HepG2 (cell line): ENCODE data around the gene CR1. TPM values are rescaled to one million over a fixed set of nuclear protein-coding genes. Genes with fewer than 3 reads are reported as not detected.

Experiments used
- ATAC-seq: fragments of 200-7000 bp; cut with Tn5 transposase; 3 replicates; pipeline ENCODE4 v1.9.1; 2020; ENCODE audit warnings: mild to moderate bottlenecking, moderate library complexity
- BruUV-seq: library from RNA; stranded (reverse); fragments of 400-500 nt; replicated peaks from 2 replicates; lab custom pipeline; 2021; lab: Mats Ljungman, UMichigan
- CTCF ChIA-PET: fragments of 300-600 bp; formaldehyde crosslinking; extraction: SDS; loops from one replicate; lab custom pipeline; 2021; ENCODE audit warnings: low total read pairs, inconsistent platforms, low intra/inter-chr PET ratio; lab: Yijun Ruan, JAX
- POLR2A ChIA-PET: fragments of 350-600 bp; sonication (Branson Sonifier 250); formaldehyde crosslinking; loops from one replicate; lab custom pipeline; 2020; ENCODE audit warnings: antibody characterized with exemption, inconsistent platforms; lab: Yijun Ruan, JAX
- DNase-seq: peaks from one replicate; pipeline ENCODE4 v3.0.0-alpha.2; 2015; ENCODE audit warnings: low spot score
- FAIRE-seq: peaks from 3 replicates; lab custom pipeline; 2011; peaks lifted over from hg19 to GRCh38; lab: Jason Lieb, UNC
- H2AFZ ChIP-seq: one replicate; pipeline ENCODE4 v1.6.1; 2011; ENCODE audit warnings: low read length, inconsistent platforms
- H3K27ac ChIP-seq: fragments of 300-600 bp; 3 replicates; pipeline ENCODE4 v1.8.0; 2011; ENCODE audit warnings: mixed run types, mild to moderate bottlenecking, mixed read lengths, low read length, inconsistent platforms; ENCODE audit not compliant: insufficient read depth; ENCODE audit errors: extremely low read length
- H3K27me3 ChIP-seq, 2 experiments: fragments of 200-600 bp in 1 of 2; 2 replicates in 1 of 2; 3 replicates in 1 of 2; pipeline versions ENCODE4 v1.6.0 to v1.8.0; 2011; ENCODE audit warnings: low read length in 2 of 2, mild to moderate bottlenecking in 2 of 2, moderate library complexity in 2 of 2, inconsistent platforms in 1 of 2; ENCODE audit not compliant: insufficient read depth in 2 of 2, control insufficient read depth in 1 of 2
- H3K36me3 ChIP-seq, 2 experiments: fragments of 200-600 bp in 1 of 2; replicated peaks in 1 of 2; 2 replicates in 1 of 2; 3 replicates in 1 of 2; pipeline versions ENCODE4 v1.5.1 to v1.8.0; 2011; ENCODE audit warnings: low read length in 2 of 2, inconsistent platforms in 1 of 2; ENCODE audit not compliant: insufficient read depth in 2 of 2, control insufficient read depth in 1 of 2
- H3K4me1 ChIP-seq: 2 replicates; pipeline ENCODE4 v1.5.1; 2012; ENCODE audit warnings: low read length, inconsistent platforms; ENCODE audit not compliant: insufficient read depth
- H3K4me2 ChIP-seq: 2 replicates; pipeline ENCODE4 v1.6.0; 2011; ENCODE audit warnings: low read depth, low read length, inconsistent platforms
- H3K4me3 ChIP-seq, 3 experiments: fragments of 200-600 bp in 1 of 3; sonication (generic), shearing (Covaris generic) in 1 of 3; replicated peaks in 1 of 3; 2 replicates each; pipeline ENCODE4 v1.5.1; 2011 to 2016; ENCODE audit warnings: low read length in 3 of 3, inconsistent platforms in 2 of 3, low read depth in 2 of 3, mild to moderate bottlenecking in 2 of 3, control low read depth in 1 of 3, mixed read lengths in 1 of 3; ENCODE audit not compliant: insufficient read depth in 1 of 3
- H3K79me2 ChIP-seq: one replicate; pipeline ENCODE4 v1.6.1; 2011; ENCODE audit warnings: low read length, inconsistent platforms; ENCODE audit not compliant: insufficient read depth
- H3K9ac ChIP-seq: 2 replicates; pipeline ENCODE4 v1.6.0; 2011; ENCODE audit warnings: mild to moderate bottlenecking, low read depth, low read length, inconsistent platforms; ENCODE audit not compliant: insufficient read depth
- H3K9me3 ChIP-seq: 2 replicates; pipeline ENCODE4 v1.5.1; 2012; ENCODE audit warnings: mild to moderate bottlenecking, low read length
- H4K20me1 ChIP-seq: 2 replicates; pipeline ENCODE4 v1.6.0; 2011; ENCODE audit warnings: inconsistent platforms, mild to moderate bottlenecking, low read length, moderate library complexity; ENCODE audit not compliant: insufficient read depth
- CHD2 ChIP-seq: IDR thresholded peaks from 2 replicates; pipeline ENCODE4 v1.6.1; 2011; ENCODE audit warnings: low read depth, low read length, improper control_type of control experiment
- FOXM1 ChIP-seq: sonication (generic); formaldehyde crosslinking; IDR thresholded peaks from 2 replicates; pipeline ENCODE4 v1.5.0; 2020; ENCODE audit warnings: missing genetic modification reagents
- MYNN ChIP-seq: sonication (generic); formaldehyde crosslinking; IDR thresholded peaks from 2 replicates; pipeline ENCODE4 v1.4.0; 2020; ENCODE audit warnings: mild to moderate bottlenecking, low read depth, missing genetic modification reagents
- PHB2 ChIP-seq: fragments of 450-650 bp; IDR thresholded peaks from 2 replicates; pipeline ENCODE4 v1.6.1; 2018; ENCODE audit not compliant: partially characterized antibody
- SP1 ChIP-seq, 2 experiments: fragments of 450-650 bp in 1 of 2; sonication (generic) in 1 of 2; formaldehyde crosslinking in 1 of 2; IDR thresholded peaks; 2 replicates each; pipeline versions ENCODE4 v1.4.0 to v1.6.1; 2016 to 2020; ENCODE audit warnings: missing genetic modification reagents in 1 of 2
- YEATS2 ChIP-seq: sonication (generic); formaldehyde crosslinking; IDR thresholded peaks from 2 replicates; pipeline ENCODE4 v1.4.0; 2020; ENCODE audit warnings: missing genetic modification reagents, borderline replicate concordance
- WGBS: methylation state at CpG from one replicate; pipeline ENCODE4 v1.1.6; 2017; ENCODE audit warnings: low lambda C conversion rate; 5-methylcytosine and 5-hydroxymethylcytosine counted together
- in situ Hi-C: cut with HindIII; loops from 2 replicates; pipeline ENCODE4 v1.10.0; 2017; ENCODE audit warnings: low pct_unique_long_range_greater_than_20kb; ENCODE audit not compliant: extremely low pct_ligation_motif_present
- intact Hi-C: fragments of 100-400 bp; cut with micrococcal nuclease; formaldehyde crosslinking; loops from one replicate; pipeline ENCODE4 v1.10.0; 2022; ENCODE audit not compliant: unreplicated experiment
- polyA plus RNA-seq, 8 experiments: library from polyadenylated mRNA; depleted of rRNA in 3 of 8; stranded (reverse) in 7 of 8; unstranded in 1 of 8; fragments of >200 nt; fragmentation: Illumina TruSeq in 4 of 8; extraction: Trizol in 4 of 8; gene quantifications; 2 replicates each; pipeline versions ENCODE4 v1.2.1 to v1.2.3, GENCODE V29; 2011 to 2016; ENCODE audit warnings: low read depth in 4 of 8, missing spikeins in 1 of 8, mixed read lengths in 1 of 8; ENCODE audit not compliant: insufficient read depth in 1 of 8
- total RNA-seq, 5 experiments: library from RNA; depleted of rRNA; stranded (reverse); fragments of >200 nt; fragmentation: Illumina TruSeq; extraction: Trizol; gene quantifications; 2 replicates each; pipeline ENCODE4 v1.2.3, GENCODE V29; 2016; ENCODE audit warnings: low read depth in 1 of 5
- TF ChIP-seq, protein P1 (sequence below): sonication (generic); formaldehyde crosslinking; IDR thresholded peaks from 2 replicates; pipeline ENCODE4 v1.4.0; 2020; ENCODE audit warnings: missing genetic modification reagents
- TF ChIP-seq, protein P2 (sequence below): sonication (generic); formaldehyde crosslinking; IDR thresholded peaks from 2 replicates; pipeline ENCODE4 v1.4.0; 2020; ENCODE audit warnings: missing genetic modification reagents, borderline replicate concordance

Gene CR1
- total and polyA plus RNA-seq, 2 of the 13 experiments (the other 11 are each of a cell fraction or from before 2014, with no cell fraction given): not detected

DNA sequence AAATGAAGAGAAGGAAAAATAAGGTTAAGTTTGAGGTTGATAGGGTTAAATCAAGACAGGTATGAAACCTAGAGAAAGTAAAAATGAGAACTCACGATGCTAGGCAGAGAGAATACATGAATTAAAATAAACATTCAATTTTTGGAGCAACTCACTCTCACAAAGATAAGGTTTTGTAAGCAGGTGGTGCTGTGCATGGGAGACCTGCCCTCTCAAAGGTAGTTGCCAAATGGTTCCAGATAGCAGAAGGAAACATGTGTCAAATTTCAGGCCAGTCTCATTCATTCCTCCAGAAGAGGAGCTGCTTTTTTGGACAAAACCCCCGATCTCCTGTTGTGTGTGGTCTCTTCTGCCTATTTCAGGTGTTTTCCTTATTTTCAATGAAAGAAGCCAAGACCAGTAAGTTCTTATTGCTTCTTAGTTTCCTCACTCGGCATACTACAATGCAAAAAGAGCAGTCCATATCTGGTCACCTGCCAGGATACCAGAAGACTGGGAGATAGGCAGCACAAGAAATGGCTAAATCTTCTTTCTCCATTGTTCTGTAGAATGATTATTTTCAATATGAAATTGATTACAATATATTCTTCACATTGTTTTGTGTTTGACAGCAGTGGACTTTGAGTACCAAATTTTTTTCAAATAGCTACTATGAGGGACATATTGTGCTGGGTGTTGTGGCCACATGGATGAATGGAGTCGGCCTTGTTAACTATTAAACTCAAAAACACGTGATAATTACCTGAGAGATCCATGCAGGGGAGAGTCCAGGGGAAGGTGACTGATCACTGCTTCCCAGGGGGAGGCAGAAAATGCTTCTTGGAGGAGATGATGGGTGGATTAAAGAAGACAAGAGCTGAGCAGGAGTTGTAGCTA, 152.6 kb downstream of the CR1 start:
- H3K9me3 ChIP-seq: no peaks in the 10 kb centered on the region
- no peaks in the 10 kb centered on the region for H3K79me2 ChIP-seq
- no peak overlapping the region for H2AFZ ChIP-seq
- H3K4me3 ChIP-seq: no peak overlapping the region
- no peak for DNase-seq
- H3K4me1 ChIP-seq: no peaks in the 10 kb centered on the region
- FAIRE-seq: peak; percentile 26
- POLR2A ChIA-PET: no interaction called here
- H3K4me2 ChIP-seq: no peak overlapping the region
- H3K27ac ChIP-seq: no peak overlapping the region
- no peak for ATAC-seq
- WGBS: 12% methylated on average over 5 of the region's 5 CpGs
- intact Hi-C loops (no loop called here), in situ Hi-C loops (no loop called here)
- TF ChIP-seq CHD2: no peak
- no peak for TF ChIP-seq YEATS2 (CRISPR knock-in tag)
- TF ChIP-seq SP1 (IDR thresholded peaks at IDR 0.05): no peak
- no peak for TF ChIP-seq SP1 (CRISPR knock-in tag; IDR thresholded peaks at IDR 0.05)
- TF ChIP-seq FOXM1 (CRISPR knock-in tag): no peak
- TF ChIP-seq PHB2: no peak
- peaks cover 3% of the 10 kb centered on the region in 2 experiments; a peak in 2 of 5 replicates for H3K27me3 ChIP-seq
- H3K36me3 ChIP-seq: no peaks in the 10 kb centered on the region; a peak in 1 of 5 replicates
- no peak overlapping the region for H3K9ac ChIP-seq
- CTCF ChIA-PET: no interaction called here
- BruUV-seq: no TSS peak
- no peaks in the 10 kb centered on the region for H4K20me1 ChIP-seq

GRCh38 chr1:207649210-207649753, 153.3 kb downstream of the CR1 start:
- WGBS: 39% methylated on average over 5 of the region's 5 CpGs
- ATAC-seq: no peak
- Histone ChIP-seq H3K9ac (no peak overlapping the region), H3K9me3 (no peaks in the 10 kb centered on the region), H3K36me3 (no peaks in the 10 kb centered on the region; a peak in 1 of 5 replicates), H3K27ac (no peak overlapping the region), H3K4me1 (no peaks in the 10 kb centered on the region), H3K4me2 (no peak overlapping the region), H2AFZ (no peak overlapping the region), H3K79me2 (no peaks in the 10 kb centered on the region), H4K20me1 (no peaks in the 10 kb centered on the region), H3K27me3 (peaks cover 3% of the 10 kb centered on the region in 2 experiments; a peak in 2 of 5 replicates), H3K4me3 (no peak overlapping the region)
- DNase-seq: no peak
- intact Hi-C loops: no loop called here
- ChIA-PET CTCF (no interaction called here), POLR2A (no interaction called here)
- no TSS peak for BruUV-seq
- in situ Hi-C loops: no loop called here
- no peak for FAIRE-seq
- TF ChIP-seq, protein P1, sequence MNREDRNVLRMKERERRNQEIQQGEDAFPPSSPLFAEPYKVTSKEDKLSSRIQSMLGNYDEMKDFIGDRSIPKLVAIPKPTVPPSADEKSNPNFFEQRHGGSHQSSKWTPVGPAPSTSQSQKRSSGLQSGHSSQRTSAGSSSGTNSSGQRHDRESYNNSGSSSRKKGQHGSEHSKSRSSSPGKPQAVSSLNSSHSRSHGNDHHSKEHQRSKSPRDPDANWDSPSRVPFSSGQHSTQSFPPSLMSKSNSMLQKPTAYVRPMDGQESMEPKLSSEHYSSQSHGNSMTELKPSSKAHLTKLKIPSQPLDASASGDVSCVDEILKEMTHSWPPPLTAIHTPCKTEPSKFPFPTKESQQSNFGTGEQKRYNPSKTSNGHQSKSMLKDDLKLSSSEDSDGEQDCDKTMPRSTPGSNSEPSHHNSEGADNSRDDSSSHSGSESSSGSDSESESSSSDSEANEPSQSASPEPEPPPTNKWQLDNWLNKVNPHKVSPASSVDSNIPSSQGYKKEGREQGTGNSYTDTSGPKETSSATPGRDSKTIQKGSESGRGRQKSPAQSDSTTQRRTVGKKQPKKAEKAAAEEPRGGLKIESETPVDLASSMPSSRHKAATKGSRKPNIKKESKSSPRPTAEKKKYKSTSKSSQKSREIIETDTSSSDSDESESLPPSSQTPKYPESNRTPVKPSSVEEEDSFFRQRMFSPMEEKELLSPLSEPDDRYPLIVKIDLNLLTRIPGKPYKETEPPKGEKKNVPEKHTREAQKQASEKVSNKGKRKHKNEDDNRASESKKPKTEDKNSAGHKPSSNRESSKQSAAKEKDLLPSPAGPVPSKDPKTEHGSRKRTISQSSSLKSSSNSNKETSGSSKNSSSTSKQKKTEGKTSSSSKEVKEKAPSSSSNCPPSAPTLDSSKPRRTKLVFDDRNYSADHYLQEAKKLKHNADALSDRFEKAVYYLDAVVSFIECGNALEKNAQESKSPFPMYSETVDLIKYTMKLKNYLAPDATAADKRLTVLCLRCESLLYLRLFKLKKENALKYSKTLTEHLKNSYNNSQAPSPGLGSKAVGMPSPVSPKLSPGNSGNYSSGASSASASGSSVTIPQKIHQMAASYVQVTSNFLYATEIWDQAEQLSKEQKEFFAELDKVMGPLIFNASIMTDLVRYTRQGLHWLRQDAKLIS (CRISPR knock-in tag): no peak
- no peak for TF ChIP-seq MYNN (CRISPR knock-in tag)
- TF ChIP-seq, protein P2, sequence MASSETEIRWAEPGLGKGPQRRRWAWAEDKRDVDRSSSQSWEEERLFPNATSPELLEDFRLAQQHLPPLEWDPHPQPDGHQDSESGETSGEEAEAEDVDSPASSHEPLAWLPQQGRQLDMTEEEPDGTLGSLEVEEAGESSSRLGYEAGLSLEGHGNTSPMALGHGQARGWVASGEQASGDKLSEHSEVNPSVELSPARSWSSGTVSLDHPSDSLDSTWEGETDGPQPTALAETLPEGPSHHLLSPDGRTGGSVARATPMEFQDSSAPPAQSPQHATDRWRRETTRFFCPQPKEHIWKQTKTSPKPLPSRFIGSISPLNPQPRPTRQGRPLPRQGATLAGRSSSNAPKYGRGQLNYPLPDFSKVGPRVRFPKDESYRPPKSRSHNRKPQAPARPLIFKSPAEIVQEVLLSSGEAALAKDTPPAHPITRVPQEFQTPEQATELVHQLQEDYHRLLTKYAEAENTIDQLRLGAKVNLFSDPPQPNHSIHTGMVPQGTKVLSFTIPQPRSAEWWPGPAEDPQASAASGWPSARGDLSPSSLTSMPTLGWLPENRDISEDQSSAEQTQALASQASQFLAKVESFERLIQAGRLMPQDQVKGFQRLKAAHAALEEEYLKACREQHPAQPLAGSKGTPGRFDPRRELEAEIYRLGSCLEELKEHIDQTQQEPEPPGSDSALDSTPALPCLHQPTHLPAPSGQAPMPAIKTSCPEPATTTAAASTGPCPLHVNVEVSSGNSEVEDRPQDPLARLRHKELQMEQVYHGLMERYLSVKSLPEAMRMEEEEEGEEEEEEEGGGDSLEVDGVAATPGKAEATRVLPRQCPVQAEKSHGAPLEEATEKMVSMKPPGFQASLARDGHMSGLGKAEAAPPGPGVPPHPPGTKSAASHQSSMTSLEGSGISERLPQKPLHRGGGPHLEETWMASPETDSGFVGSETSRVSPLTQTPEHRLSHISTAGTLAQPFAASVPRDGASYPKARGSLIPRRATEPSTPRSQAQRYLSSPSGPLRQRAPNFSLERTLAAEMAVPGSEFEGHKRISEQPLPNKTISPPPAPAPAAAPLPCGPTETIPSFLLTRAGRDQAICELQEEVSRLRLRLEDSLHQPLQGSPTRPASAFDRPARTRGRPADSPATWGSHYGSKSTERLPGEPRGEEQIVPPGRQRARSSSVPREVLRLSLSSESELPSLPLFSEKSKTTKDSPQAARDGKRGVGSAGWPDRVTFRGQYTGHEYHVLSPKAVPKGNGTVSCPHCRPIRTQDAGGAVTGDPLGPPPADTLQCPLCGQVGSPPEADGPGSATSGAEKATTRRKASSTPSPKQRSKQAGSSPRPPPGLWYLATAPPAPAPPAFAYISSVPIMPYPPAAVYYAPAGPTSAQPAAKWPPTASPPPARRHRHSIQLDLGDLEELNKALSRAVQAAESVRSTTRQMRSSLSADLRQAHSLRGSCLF: no peak
